Activated T-helper 2 cell treated with anti-CD3 and anti-CD28 coated beads, Interferon-gamma antibody, Interleukin-2, Interleukin-4, amounts not matched to agents 10 μg/mL and 5 μg/mL and 100 μg/mL, durations not matched to agents 14 hours and 24 hours and 36 hours (primary cell): ENCODE results near the gene UQCC2. TPM values are rescaled to one million over a fixed set of nuclear protein-coding genes. Genes with fewer than 3 reads are reported as not detected.
A peak's percentile ranks its signal among the peaks of the same experiment; 100 is the strongest.

Experiments used
- DNase-seq: peaks from one replicate; pipeline ENCODE4 v3.0.0; 2021; ENCODE audit warnings: low spot score
- H3K27ac Mint-ChIP-seq: one replicate; pipeline ENCODE4 v1.8.0; 2021; ENCODE audit warnings: mixed read lengths
- H3K27me3 Mint-ChIP-seq: one replicate; pipeline ENCODE4 v1.8.0; 2021; ENCODE audit warnings: low read depth, mixed read lengths
- H3K36me3 Mint-ChIP-seq: one replicate; pipeline ENCODE4 v1.8.0; 2021; ENCODE audit warnings: low read depth, mixed read lengths
- H3K4me1 Mint-ChIP-seq: one replicate; pipeline ENCODE4 v1.8.0; 2021; ENCODE audit warnings: low read depth, mixed read lengths
- H3K4me3 Mint-ChIP-seq: one replicate; pipeline ENCODE4 v1.8.0; 2021; ENCODE audit warnings: low read depth, mild to moderate bottlenecking, moderate library complexity, mixed read lengths
- H3K9me3 Mint-ChIP-seq: one replicate; pipeline ENCODE4 v1.8.0; 2021; ENCODE audit warnings: mixed read lengths
- intact Hi-C: fragments of 100-400 bp; cut with micrococcal nuclease; formaldehyde crosslinking; loops from one replicate; pipeline ENCODE4 v1.15.1; 2023
- total RNA-seq: library from RNA; stranded (reverse); gene quantifications from 2 replicates; pipeline ENCODE4 v1.2.3, GENCODE V29; 2022

Gene UQCC2
- total RNA-seq, 1 donor from 2014 or later, result 136 TPM

DNA sequence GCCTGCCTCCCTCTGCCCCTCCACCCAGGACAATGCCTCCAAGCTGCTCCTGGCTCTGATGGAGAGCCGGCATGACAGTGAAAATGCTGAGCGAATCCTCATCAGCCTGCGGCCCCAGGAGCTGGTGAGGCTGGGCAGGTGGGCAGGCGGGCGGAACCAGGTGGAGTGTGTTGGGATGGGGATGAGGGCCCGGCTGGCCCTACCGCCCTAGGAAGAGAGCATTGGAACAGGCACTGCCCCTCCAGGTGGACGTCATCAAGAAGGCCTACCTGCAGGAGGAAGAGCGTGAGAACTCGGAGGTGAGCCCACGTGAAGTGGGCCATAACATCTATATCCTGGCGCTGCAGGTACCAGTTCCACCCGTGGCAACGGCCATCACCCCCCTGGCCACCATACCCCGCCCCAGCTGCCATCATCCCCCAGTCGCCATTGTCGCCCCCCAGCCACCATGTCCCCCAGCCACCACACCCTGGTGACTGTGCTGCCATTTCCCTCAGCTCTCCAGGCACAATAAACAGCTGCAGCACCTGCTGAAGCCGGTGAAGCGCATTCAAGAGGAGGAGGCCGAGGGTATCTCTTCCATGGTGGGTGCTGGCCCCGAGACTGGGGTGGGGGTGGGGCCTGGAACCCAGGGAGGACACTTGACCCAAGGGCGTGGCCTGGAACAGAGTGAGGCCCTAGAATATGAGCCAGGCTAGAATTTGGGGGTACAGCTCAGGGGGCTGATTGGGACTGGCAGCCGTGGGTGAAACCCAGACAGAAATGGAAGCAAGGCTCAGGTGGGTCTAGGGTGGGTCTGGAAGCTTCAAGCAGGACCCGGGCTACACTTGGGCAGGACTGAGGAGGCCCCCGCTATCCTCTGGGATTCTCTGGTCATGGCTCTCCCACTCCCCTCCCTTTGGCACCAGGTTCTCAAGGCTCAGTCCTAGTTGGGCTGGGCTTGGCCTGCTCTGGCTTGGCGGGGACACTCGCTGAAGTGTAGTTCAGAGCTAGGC is 24.2 kb downstream of the UQCC2 start:
- intact Hi-C loops, result no loop called here
- DNase-seq, result no peak
- H3K27ac Mint-ChIP-seq, result no peak overlapping the region
- H3K4me3 Mint-ChIP-seq, result no peak overlapping the region
- H3K9me3 Mint-ChIP-seq, result no peaks in the 10 kb centered on the region
- H3K4me1 Mint-ChIP-seq, result peaks cover 16% of the 10 kb centered on the region
- H3K27me3 Mint-ChIP-seq, result no peaks in the 10 kb centered on the region
- H3K36me3 Mint-ChIP-seq, result peaks cover 76% of the 10 kb centered on the region

GRCh38 chr6:33686225-33686924 is 25.1 kb downstream of the UQCC2 start:
- peaks cover 10% of the 10 kb centered on the region for H3K4me1 Mint-ChIP-seq
- H3K27ac Mint-ChIP-seq, result no peak overlapping the region
- DNase-seq, result no peak
- H3K4me3 Mint-ChIP-seq, result no peak overlapping the region
- peaks cover 72% of the 10 kb centered on the region for H3K36me3 Mint-ChIP-seq
- intact Hi-C loops, result no loop called here
- no peaks in the 10 kb centered on the region for H3K27me3 Mint-ChIP-seq
- H3K9me3 Mint-ChIP-seq, result no peaks in the 10 kb centered on the region

GRCh38 chr6:33685411-33686224 is 25.9 kb downstream of the UQCC2 start:
- intact Hi-C loops, result no loop called here
- no peak overlapping the region for H3K27ac Mint-ChIP-seq

DNA sequence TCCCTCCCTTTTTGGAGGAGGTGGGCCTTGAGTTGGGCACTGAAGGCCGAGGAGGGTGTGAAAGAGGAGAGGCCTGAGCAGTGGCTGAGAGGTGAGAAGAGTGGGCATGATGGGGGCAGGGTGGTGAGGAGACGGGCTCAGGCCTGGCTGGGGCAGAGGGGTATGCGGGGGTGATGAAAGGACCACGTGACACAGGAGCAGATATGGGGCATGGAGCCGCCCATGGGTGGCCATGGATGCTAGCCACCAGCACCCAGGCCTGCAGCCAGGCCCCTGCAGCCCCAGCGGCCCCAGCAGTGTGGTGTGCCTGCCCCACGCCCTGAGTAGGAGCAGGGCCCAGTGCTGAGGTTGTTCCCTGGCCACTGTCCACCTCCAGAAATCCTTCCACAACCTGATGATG is 26.5 kb downstream of the UQCC2 start:
- DNase-seq, result no peak
- intact Hi-C loops, result no loop called here
- no peaks in the 10 kb centered on the region for H3K27me3 Mint-ChIP-seq
- H3K36me3 Mint-ChIP-seq, result peaks cover 72% of the 10 kb centered on the region
- peaks cover 10% of the 10 kb centered on the region for H3K4me1 Mint-ChIP-seq
- peak overlapping the region; percentile 28 for H3K27ac Mint-ChIP-seq
- H3K9me3 Mint-ChIP-seq, result no peaks in the 10 kb centered on the region
- no peak overlapping the region for H3K4me3 Mint-ChIP-seq

More at GRCh38 chr6:33685411-33686224, 25.9 kb downstream of the UQCC2 start:
- no peak for DNase-seq
- Mint-ChIP-seq H3K27me3 (no peaks in the 10 kb centered on the region), H3K4me1 (peaks cover 10% of the 10 kb centered on the region), H3K36me3 (peaks cover 70% of the 10 kb centered on the region), H3K9me3 (no peaks in the 10 kb centered on the region), H3K4me3 (no peak overlapping the region)

GRCh38 chr6:33684428-33684896 is 27.0 kb downstream of the UQCC2 start:
- Mint-ChIP-seq H3K4me1 (peaks cover 10% of the 10 kb centered on the region), H3K4me3 (no peak overlapping the region), H3K36me3 (peaks cover 73% of the 10 kb centered on the region), H3K27ac (peak overlapping the region; percentile 28), H3K27me3 (no peaks in the 10 kb centered on the region), H3K9me3 (no peaks in the 10 kb centered on the region)
- intact Hi-C loops, result no loop called here
- DNase-seq, result no peak

DNA sequence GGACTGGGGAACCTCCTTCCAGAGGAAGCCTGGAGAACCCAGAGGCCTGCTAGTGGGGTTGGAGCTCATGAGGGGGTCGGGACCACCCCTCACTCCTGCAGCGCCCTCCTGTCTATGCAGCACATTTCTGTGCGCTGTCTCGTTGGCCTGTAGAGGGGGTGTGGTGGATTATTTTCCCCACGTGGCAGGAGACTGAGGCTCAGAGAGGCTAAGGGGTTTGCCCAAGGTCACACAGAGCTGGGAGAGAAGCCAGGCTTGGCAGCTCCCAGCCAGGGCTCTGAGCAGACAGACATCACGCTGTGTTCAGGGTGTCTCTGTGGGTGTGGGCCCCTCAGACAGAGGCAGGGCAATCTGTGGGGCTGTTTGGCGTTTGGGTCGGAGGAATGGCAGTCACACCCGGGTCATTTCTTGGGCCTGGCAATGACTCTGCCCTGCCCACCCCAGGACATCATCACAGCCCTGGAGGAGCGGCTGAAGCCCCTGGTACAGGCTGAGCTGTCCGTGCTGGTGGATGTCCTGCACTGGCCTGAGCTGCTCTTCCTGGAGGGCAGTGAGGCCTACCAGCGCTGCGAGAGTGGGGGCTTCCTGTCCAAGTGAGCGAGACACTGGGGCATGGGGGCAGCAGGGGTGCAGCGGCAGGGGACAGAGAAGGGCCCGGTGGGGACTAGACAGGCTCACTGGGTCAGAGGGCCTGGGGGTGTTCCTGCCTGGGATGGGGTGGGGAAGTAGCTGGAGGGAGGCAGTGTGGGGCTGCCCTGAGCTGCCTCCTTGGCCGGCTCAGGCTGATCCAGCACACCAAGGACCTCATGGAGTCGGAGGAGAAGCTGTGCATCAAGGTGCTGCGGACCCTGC is 27.7 kb downstream of the UQCC2 start:
- DNase-seq, result no peak
- intact Hi-C loops, result no loop called here
- H3K4me3 Mint-ChIP-seq, result no peak overlapping the region
- peak overlapping the region; percentile 49 for H3K27ac Mint-ChIP-seq
- H3K4me1 Mint-ChIP-seq, result peaks cover 10% of the 10 kb centered on the region
- no peaks in the 10 kb centered on the region for H3K27me3 Mint-ChIP-seq
- peaks cover 74% of the 10 kb centered on the region for H3K36me3 Mint-ChIP-seq
- no peaks in the 10 kb centered on the region for H3K9me3 Mint-ChIP-seq

GRCh38 chr6:33683051-33683571 is 28.4 kb downstream of the UQCC2 start:
- no peaks in the 10 kb centered on the region for H3K9me3 Mint-ChIP-seq
- H3K4me1 Mint-ChIP-seq, result peaks cover 10% of the 10 kb centered on the region
- no peaks in the 10 kb centered on the region for H3K27me3 Mint-ChIP-seq
- peaks cover 74% of the 10 kb centered on the region for H3K36me3 Mint-ChIP-seq
- no peak overlapping the region for H3K4me3 Mint-ChIP-seq
- peak overlapping the region; percentile 49 for H3K27ac Mint-ChIP-seq
- no peak for DNase-seq
- intact Hi-C loops, result no loop called here

GRCh38 chr6:33682341-33682740 is 29.2 kb downstream of the UQCC2 start:
- Mint-ChIP-seq H3K27me3 (no peaks in the 10 kb centered on the region), H3K9me3 (no peaks in the 10 kb centered on the region), H3K36me3 (peaks cover 77% of the 10 kb centered on the region), H3K27ac (no peak overlapping the region), H3K4me3 (no peak overlapping the region), H3K4me1 (peaks cover 10% of the 10 kb centered on the region)
- no peak for DNase-seq
- intact Hi-C loops, result no loop called here

GRCh38 chr6:33679761-33680160 is 31.7 kb downstream of the UQCC2 start:
- intact Hi-C loops, result no loop called here
- no peaks in the 10 kb centered on the region for H3K27me3 Mint-ChIP-seq
- H3K36me3 Mint-ChIP-seq, result peaks cover 67% of the 10 kb centered on the region
- no peak overlapping the region for H3K4me3 Mint-ChIP-seq
- no peak overlapping the region for H3K27ac Mint-ChIP-seq
- peaks cover 10% of the 10 kb centered on the region for H3K4me1 Mint-ChIP-seq
- H3K9me3 Mint-ChIP-seq, result no peaks in the 10 kb centered on the region
- DNase-seq, result no peak

GRCh38 chr6:33678932-33679490 is 32.5 kb downstream of the UQCC2 start:
- Mint-ChIP-seq H3K9me3 (no peaks in the 10 kb centered on the region), H3K4me3 (no peak overlapping the region), H3K4me1 (peaks cover 10% of the 10 kb centered on the region), H3K27me3 (no peaks in the 10 kb centered on the region), H3K27ac (no peak overlapping the region), H3K36me3 (peaks cover 64% of the 10 kb centered on the region)
- intact Hi-C loops, result no loop called here
- no peak for DNase-seq

DNA sequence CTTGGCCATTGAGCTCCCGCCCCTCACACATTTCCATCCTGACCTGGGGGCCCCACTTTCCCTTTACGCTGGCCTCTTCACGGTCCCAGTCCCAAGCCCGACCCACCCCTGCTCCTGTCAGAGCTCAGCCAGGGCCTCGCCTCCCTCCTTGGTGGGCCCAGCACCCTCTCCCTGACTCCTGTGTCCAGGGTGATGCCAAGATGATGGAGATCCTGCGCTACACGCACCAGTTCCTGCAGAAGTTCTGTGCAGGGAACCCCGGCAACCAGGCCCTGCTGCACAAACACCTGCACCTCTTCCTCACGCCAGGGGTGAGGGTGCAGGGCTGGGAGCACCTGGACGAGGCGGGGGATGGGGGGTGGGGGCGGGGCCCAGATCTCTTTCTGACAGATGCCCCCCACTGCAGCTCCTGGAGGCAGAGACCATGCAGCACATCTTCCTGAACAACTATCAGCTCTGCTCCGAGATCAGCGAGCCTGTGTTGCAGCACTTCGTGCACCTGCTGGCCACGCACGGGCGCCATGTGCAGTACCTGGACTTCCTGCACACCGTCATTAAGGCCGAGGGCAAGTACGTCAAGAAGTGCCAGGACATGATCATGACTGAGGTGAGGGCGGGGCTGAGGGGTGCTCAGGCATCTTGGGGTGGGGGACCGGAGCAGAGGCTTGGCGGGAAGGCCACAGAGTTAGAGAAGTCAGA is 33.1 kb downstream of the UQCC2 start:
- H3K9me3 Mint-ChIP-seq, result no peaks in the 10 kb centered on the region
- DNase-seq, result no peak

More for the DNA sequence above, 33.1 kb downstream of the UQCC2 start:
- Mint-ChIP-seq H3K27me3 (no peaks in the 10 kb centered on the region), H3K4me1 (peaks cover 6% of the 10 kb centered on the region), H3K27ac (no peak overlapping the region), H3K36me3 (peaks cover 61% of the 10 kb centered on the region), H3K4me3 (no peak overlapping the region)
- intact Hi-C loops, result no loop called here
